OCI-LY3 (cell line): ENCODE data around the gene EMX2.
"Not testable (repeated sequence)": the region's sequence is repeated elsewhere in the genome, so short reads cannot be mapped to it uniquely, and the experiment has no call there.

ENCODE experiments used
- H2AFZ ChIP-seq: fragments of 200-600, 300-600 bp; shearing (Covaris generic); 2 replicates; pipeline ENCODE4 v1.6.0; 2014; ENCODE audit warnings: antibody characterized with exemption, low read depth, low read length
- H3K27ac ChIP-seq: fragments of 200-600, 300-600 bp; sonication (generic); 2 replicates; pipeline ENCODE4 v1.5.1; 2014; ENCODE audit warnings: mild to moderate bottlenecking, low read length, moderate library complexity, mixed read lengths
- H3K27me3 ChIP-seq: fragments of 200-600, 300-600 bp; sonication (generic); 2 replicates; pipeline ENCODE4 v1.6.1; 2014; ENCODE audit warnings: low read depth, low read length, mixed read lengths
- H3K36me3 ChIP-seq: fragments of 200-600, 300-600 bp; sonication (generic); replicated peaks from 2 replicates; pipeline ENCODE3; 2014; ENCODE audit warnings: low read depth, low read length, mixed read lengths
- H3K4me1 ChIP-seq: fragments of 300-600, 200-600 bp; sonication (generic); 2 replicates; pipeline ENCODE4 v1.6.1; 2014; ENCODE audit warnings: low read length, mixed read lengths
- H3K4me2 ChIP-seq: fragments of 200-600, 300-600 bp; sonication (generic); 2 replicates; pipeline ENCODE4 v1.6.1; 2014; ENCODE audit warnings: low read length, mixed read lengths
- H3K4me3 ChIP-seq: fragments of 300-600, 200-600 bp; sonication (generic); 2 replicates; pipeline ENCODE4 v1.5.1; 2014; ENCODE audit warnings: antibody characterized with exemption, mild to moderate bottlenecking, low read length, moderate library complexity
- H3K79me2 ChIP-seq: fragments of 300-600, 200-600 bp; shearing (Covaris generic); 2 replicates; pipeline ENCODE4 v1.6.1; 2014; ENCODE audit warnings: mild to moderate bottlenecking, low read length, mixed read lengths
- H3K9ac ChIP-seq: fragments of 300-600, 200-600 bp; shearing (Covaris generic); 2 replicates; pipeline ENCODE4 v1.6.0; 2014; ENCODE audit warnings: mild to moderate bottlenecking, low read length, moderate library complexity
- H3K9me3 ChIP-seq: fragments of 200-600, 300-600 bp; shearing (Covaris generic); 2 replicates; pipeline ENCODE4 v1.6.1; 2014; ENCODE audit warnings: low read length, mixed read lengths; ENCODE audit not compliant: insufficient read depth
- H4K20me1 ChIP-seq: fragments of 200-600, 300-600 bp; sonication (generic); 2 replicates; pipeline ENCODE4 v1.6.1; 2016; ENCODE audit warnings: low read length, mixed read lengths; ENCODE audit not compliant: insufficient read depth
- CTCF ChIP-seq: fragments of 200-600, 300-600 bp; sonication (generic); IDR thresholded peaks from 2 replicates; pipeline ENCODE4 v1.5.1; 2014; ENCODE audit warnings: antibody characterized with exemption, low read length, low read depth
- EZH2phosphoT487 ChIP-seq: fragments of 200-600 bp; shearing (Covaris generic); IDR thresholded peaks from 2 replicates; pipeline ENCODE4 v1.6.1; 2018; ENCODE audit warnings: antibody characterized with exemption, mixed run types, low read depth

Gene EMX2

GRCh38 chr10:117578490-117578889, 35.9 kb downstream of the EMX2 start:
- H3K79me2 ChIP-seq, result no peaks in the 10 kb centered on the region
- H2AFZ ChIP-seq, result no peak overlapping the region
- H3K27ac ChIP-seq, result no peak overlapping the region
- H3K9ac ChIP-seq, result no peak overlapping the region
- TF ChIP-seq CTCF (no peak), EZH2phosphoT487 (no peak)
- H3K4me3 ChIP-seq, result no peak overlapping the region
- no peaks in the 10 kb centered on the region for H3K4me1 ChIP-seq
- no peaks in the 10 kb centered on the region for H4K20me1 ChIP-seq
- no peaks in the 10 kb centered on the region for H3K9me3 ChIP-seq
- no peak overlapping the region for H3K4me2 ChIP-seq
- no peaks in the 10 kb centered on the region for H3K36me3 ChIP-seq
- H3K27me3 ChIP-seq, result no peaks in the 10 kb centered on the region

GRCh38 chr10:117578999-117579590, 36.5 kb downstream of the EMX2 start:
- H4K20me1 ChIP-seq, result no peaks in the 10 kb centered on the region
- no peaks in the 10 kb centered on the region for H3K9me3 ChIP-seq
- no peak for TF ChIP-seq CTCF
- no peak overlapping the region for H3K4me3 ChIP-seq
- no peak overlapping the region for H3K27ac ChIP-seq
- no peak overlapping the region for H3K9ac ChIP-seq
- no peak overlapping the region for H2AFZ ChIP-seq
- H3K27me3 ChIP-seq, result no peaks in the 10 kb centered on the region
- H3K36me3 ChIP-seq, result no peaks in the 10 kb centered on the region
- H3K79me2 ChIP-seq, result no peaks in the 10 kb centered on the region
- H3K4me2 ChIP-seq, result no peak overlapping the region
- no peaks in the 10 kb centered on the region for H3K4me1 ChIP-seq

- no peak for TF ChIP-seq EZH2phosphoT487
- no peak for TF ChIP-seq CTCF
- no peaks in the 10 kb centered on the region for H3K9me3 ChIP-seq
- H3K36me3 ChIP-seq, result no peaks in the 10 kb centered on the region
- H3K79me2 ChIP-seq, result no peaks in the 10 kb centered on the region
- no peak overlapping the region for H2AFZ ChIP-seq
- H3K4me1 ChIP-seq, result no peaks in the 10 kb centered on the region
- H3K27ac ChIP-seq, result no peak overlapping the region
- no peaks in the 10 kb centered on the region for H4K20me1 ChIP-seq
- H3K9ac ChIP-seq, result no peak overlapping the region
- no peak overlapping the region for H3K4me2 ChIP-seq
- no peaks in the 10 kb centered on the region for H3K27me3 ChIP-seq
- H3K4me3 ChIP-seq, result no peak overlapping the region
Observed at GRCh38 chr10:117581961-117582360, 39.4 kb downstream of the EMX2 start.

DNA sequence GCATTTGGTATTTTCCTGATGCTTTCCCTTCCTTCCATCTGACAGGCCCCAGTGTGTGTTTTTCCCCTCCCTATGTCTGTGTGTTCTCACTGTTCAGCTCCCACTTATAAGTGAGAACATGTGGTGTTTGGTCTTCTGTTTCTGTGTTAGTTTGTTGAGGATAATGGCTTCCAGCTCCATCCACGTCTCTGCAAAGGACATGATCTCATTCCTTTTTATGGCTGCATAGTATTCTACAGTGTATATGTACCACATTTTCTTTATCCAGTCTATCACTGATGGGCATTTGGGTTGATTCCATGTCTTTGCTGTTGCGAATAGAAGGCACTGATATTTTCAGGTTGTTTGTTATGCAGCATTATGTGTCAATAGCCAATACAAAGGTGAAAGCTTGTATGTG, 42.3 kb downstream of the EMX2 start:
- H3K27ac ChIP-seq, H3K4me3 ChIP-seq, H2AFZ ChIP-seq, H3K27me3 ChIP-seq, H3K4me1 ChIP-seq, H3K9me3 ChIP-seq, H3K4me2 ChIP-seq, H3K9ac ChIP-seq, H3K79me2 ChIP-seq, H4K20me1 ChIP-seq, H3K36me3 ChIP-seq: not testable (repeated sequence)

DNA sequence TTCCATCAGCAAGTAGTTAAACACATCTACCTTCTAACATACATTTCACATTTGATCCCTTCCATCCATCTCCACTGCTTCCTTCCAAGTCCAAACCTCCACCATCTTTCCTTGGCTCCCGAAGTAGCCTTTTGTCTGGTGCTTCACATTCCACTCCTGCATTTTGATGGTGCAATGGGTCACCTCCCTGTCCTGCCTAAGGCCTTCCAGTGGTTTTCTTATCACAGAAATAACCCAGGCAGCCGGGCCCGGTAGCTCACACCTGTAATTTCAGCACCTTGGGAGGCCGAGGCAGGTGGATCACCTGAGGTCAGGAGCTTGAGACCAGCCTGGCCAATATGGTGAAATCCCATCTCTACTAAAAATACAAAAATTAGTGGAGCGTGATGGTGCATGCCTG, 44.5 kb downstream of the EMX2 start:
- Histone ChIP-seq H2AFZ (no peak overlapping the region), H3K9ac (no peak overlapping the region), H3K4me1 (no peaks in the 10 kb centered on the region), H3K79me2 (no peaks in the 10 kb centered on the region), H3K36me3 (no peaks in the 10 kb centered on the region), H3K4me3 (no peak overlapping the region), H3K27me3 (no peaks in the 10 kb centered on the region), H3K27ac (no peak overlapping the region), H4K20me1 (no peaks in the 10 kb centered on the region), H3K9me3 (no peaks in the 10 kb centered on the region), H3K4me2 (no peak overlapping the region)
- TF ChIP-seq EZH2phosphoT487 (no peak), CTCF (no peak)
